Heart left ventricle (tissue), 16 donors: ENCODE measurements around the gene HECTD2. TPM values are rescaled to one million over a fixed set of nuclear protein-coding genes. Genes with fewer than 3 reads are reported as not detected.
A peak's percentile ranks its signal among the peaks of the same experiment; 100 is the strongest.

Source experiments
- ATAC-seq, 4 donors: fragments of 200-7000 bp; cut with Tn5 transposase; one replicate each; pipeline ENCODE4 v1.9.1; 2020 to 2022; ENCODE audit warnings: moderate library complexity in 4 of 4, mild to moderate bottlenecking in 3 of 4, moderate number of reproducible peaks in 1 of 4
- DNase-seq, 5 donors: peaks; one replicate each; pipeline ENCODE4 v3.0.0-alpha.2; 2020
- H3K27ac ChIP-seq, 12 donors: fragments of 200-600 bp; sonication (generic) in 4 of 12; one replicate each; pipeline versions ENCODE4 v1.5.0 to v1.8.0; 2016 to 2022; ENCODE audit warnings: mild to moderate bottlenecking in 2 of 12
- H3K27me3 ChIP-seq, 9 donors: fragments of 200-600 bp; sonication (generic) in 2 of 9; one replicate each; pipeline versions ENCODE4 v1.5.1 to v1.8.0; 2016 to 2022; ENCODE audit warnings: mild to moderate bottlenecking in 3 of 9
- H3K36me3 ChIP-seq, 9 donors: fragments of 200-600 bp; sonication (generic) in 2 of 9; one replicate each; pipeline versions ENCODE4 v1.5.0 to v1.8.0; 2018 to 2022; ENCODE audit warnings: mild to moderate bottlenecking in 2 of 9
- H3K4me1 ChIP-seq, 12 donors: fragments of 200-600 bp; sonication (generic) in 4 of 12; one replicate each; pipeline versions ENCODE4 v1.5.0 to v1.8.0; 2016 to 2022; ENCODE audit warnings: mild to moderate bottlenecking in 3 of 12
- H3K4me3 ChIP-seq, 12 donors: fragments of 200-600 bp; sonication (generic) in 4 of 12; one replicate each; pipeline versions ENCODE4 v1.5.0 to v1.8.0; 2017 to 2022; ENCODE audit warnings: mild to moderate bottlenecking in 9 of 12, moderate library complexity in 4 of 12
- H3K9me3 ChIP-seq, 12 donors: fragments of 200-600 bp; sonication (generic) in 4 of 12; one replicate each; pipeline versions ENCODE4 v1.5.0 to v1.8.0; 2016 to 2022; ENCODE audit warnings: mild to moderate bottlenecking in 1 of 12
- POLR2A ChIP-seq, 2 donors: fragments of 450-650 bp; IDR thresholded peaks; one replicate each; pipeline ENCODE4 v1.6.1; 2017; ENCODE audit warnings: antibody characterized with exemption in 2 of 2, mild to moderate bottlenecking in 2 of 2, moderate library complexity in 2 of 2
- WGBS, 4 donors: extraction: QIAGEN DNeasy Blood & Tissue Kit in 2 of 4; methylation state at CpG; one replicate each; pipeline versions ENCODE4 v1.1.5 to v1.1.7; 2013 to 2018; 5-methylcytosine and 5-hydroxymethylcytosine counted together
- intact Hi-C, 10 donors: fragments of 100-400 bp; cut with DNase I; formaldehyde crosslinking; loops; one replicate each; pipeline versions ENCODE4 v1.11.1 to v1.14.2; 2022
- polyA plus RNA-seq, 2 donors: library from polyadenylated mRNA; stranded (reverse); fragments of 200-250 nt; gene quantifications; one replicate each; pipeline ENCODE4 v1.2.3, GENCODE V29; 2013
- total RNA-seq, 9 donors: library from RNA; depleted of rRNA in 2 of 9; stranded (reverse); fragments of >200 nt in 2 of 9; fragmentation: NEBNext Ultra II Directional in 3 of 9; extraction: Animal tissue kit (Norgen Biotek cat#: 25700) in 3 of 9; gene quantifications; one replicate each; pipeline versions ENCODE4 v1.1.0 to v1.2.4, GENCODE V29; 2016 to 2023
- TF ChIP-seq, protein P1 (sequence below), 12 donors: fragments of 200-600 bp; sonication (generic) in 4 of 12; IDR thresholded peaks; one replicate each; pipeline versions ENCODE4 v1.5.0 to v1.8.0; 2018 to 2022; ENCODE audit warnings: antibody characterized with exemption in 12 of 12, mild to moderate bottlenecking in 5 of 12
- donor health status: ischemic (EF 13 %, LVEDD 7.1; RV severe dilation, severe dysfunction).
- donor health status: healthy with polysubstance abuse.
- donor health status: DM: no; HTN: yes; CAD: no.
- donor health status: DM: no; HTN: no; CAD: no.
- donor health status: ischemic (EF 25% LVEDD 6.9; RV normal size, moderate dysfunction).
- donor health status: ischemic (EF 25% LVEDD 5.7; RV mildly dilated, moderate dysfunction).
- donor health status: healthy.
- donor health status: DM: yes; HTN: yes; CAD: no.
- donor health status: ischemic (EF 35%, LVEDD 5.7; RV mildly dilated, moderate dysfunction).
- donor health status: nonischemic (EF 11% LVEDD 7.7; RV severe dilation, severe dysfunction).
- donor health status: DM: yes; HTN: yes; CAD: no.
- donor health status: PGD.
- donor health status: ischemic (EF 29% LVEDD 5.4; RV normal size, mild dysfunction).
- donor health status: nonischemic (EF 23%, LVEDD 6.1; RV moderate dilation, normal function).

HECTD2 gene
- total and polyA plus RNA-seq, 11 donors, result 2.3 to 9.3 (median 4.1) TPM

GRCh38 chr10:91513598-91514424 lies 103.7 kb downstream of the HECTD2 start:
- no peaks in the 10 kb centered on the region for H3K4me1 ChIP-seq
- H3K36me3 ChIP-seq, result peaks cover 0 to 21% (median 6%) of the 10 kb centered on the region in 9 donors
- peaks cover 0 to 14% (median 0%) of the 10 kb centered on the region in 12 donors for H3K9me3 ChIP-seq
- H3K27me3 ChIP-seq, result no peaks in the 10 kb centered on the region
- ATAC-seq (no peak), DNase-seq (no peak)
- TF ChIP-seq, protein P1, sequence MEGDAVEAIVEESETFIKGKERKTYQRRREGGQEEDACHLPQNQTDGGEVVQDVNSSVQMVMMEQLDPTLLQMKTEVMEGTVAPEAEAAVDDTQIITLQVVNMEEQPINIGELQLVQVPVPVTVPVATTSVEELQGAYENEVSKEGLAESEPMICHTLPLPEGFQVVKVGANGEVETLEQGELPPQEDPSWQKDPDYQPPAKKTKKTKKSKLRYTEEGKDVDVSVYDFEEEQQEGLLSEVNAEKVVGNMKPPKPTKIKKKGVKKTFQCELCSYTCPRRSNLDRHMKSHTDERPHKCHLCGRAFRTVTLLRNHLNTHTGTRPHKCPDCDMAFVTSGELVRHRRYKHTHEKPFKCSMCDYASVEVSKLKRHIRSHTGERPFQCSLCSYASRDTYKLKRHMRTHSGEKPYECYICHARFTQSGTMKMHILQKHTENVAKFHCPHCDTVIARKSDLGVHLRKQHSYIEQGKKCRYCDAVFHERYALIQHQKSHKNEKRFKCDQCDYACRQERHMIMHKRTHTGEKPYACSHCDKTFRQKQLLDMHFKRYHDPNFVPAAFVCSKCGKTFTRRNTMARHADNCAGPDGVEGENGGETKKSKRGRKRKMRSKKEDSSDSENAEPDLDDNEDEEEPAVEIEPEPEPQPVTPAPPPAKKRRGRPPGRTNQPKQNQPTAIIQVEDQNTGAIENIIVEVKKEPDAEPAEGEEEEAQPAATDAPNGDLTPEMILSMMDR (IDR thresholded peaks at IDR 0.05), result no peak
- no peak for TF ChIP-seq POLR2A (IDR thresholded peaks at IDR 0.05)
- no peak overlapping the region for H3K4me3 ChIP-seq
- intact Hi-C loops, result no loop called here
- 84 to 91% (median 87%) methylated on average over 2 of the region's 2 CpGs for WGBS, 4 donors
- no peak overlapping the region for H3K27ac ChIP-seq

GRCh38 chr10:91514787-91515186 lies 104.6 kb downstream of the HECTD2 start:
- intact Hi-C loops, result no loop called here
- DNase-seq (no peak), ATAC-seq (no peak)
- Histone ChIP-seq H3K4me3 (no peak overlapping the region), H3K36me3 (peaks cover 0 to 21% (median 6%) of the 10 kb centered on the region in 9 donors), H3K4me1 (no peaks in the 10 kb centered on the region), H3K27ac (no peak overlapping the region), H3K27me3 (no peaks in the 10 kb centered on the region), H3K9me3 (peaks cover 0 to 14% (median 0%) of the 10 kb centered on the region in 12 donors)
- TF ChIP-seq, protein P1 (IDR thresholded peaks at IDR 0.05), result no peak
- no peak for TF ChIP-seq POLR2A (IDR thresholded peaks at IDR 0.05)
- 89 to 97% (median 94%) methylated on average over 1 of the region's 1 CpG for WGBS, 4 donors

GRCh38 chr10:91517394-91517793 lies 107.2 kb downstream of the HECTD2 start:
- TF ChIP-seq, protein P1 (IDR thresholded peaks at IDR 0.05), result no peak
- no peak for TF ChIP-seq POLR2A (IDR thresholded peaks at IDR 0.05)
- intact Hi-C loops, result no loop called here

DNA sequence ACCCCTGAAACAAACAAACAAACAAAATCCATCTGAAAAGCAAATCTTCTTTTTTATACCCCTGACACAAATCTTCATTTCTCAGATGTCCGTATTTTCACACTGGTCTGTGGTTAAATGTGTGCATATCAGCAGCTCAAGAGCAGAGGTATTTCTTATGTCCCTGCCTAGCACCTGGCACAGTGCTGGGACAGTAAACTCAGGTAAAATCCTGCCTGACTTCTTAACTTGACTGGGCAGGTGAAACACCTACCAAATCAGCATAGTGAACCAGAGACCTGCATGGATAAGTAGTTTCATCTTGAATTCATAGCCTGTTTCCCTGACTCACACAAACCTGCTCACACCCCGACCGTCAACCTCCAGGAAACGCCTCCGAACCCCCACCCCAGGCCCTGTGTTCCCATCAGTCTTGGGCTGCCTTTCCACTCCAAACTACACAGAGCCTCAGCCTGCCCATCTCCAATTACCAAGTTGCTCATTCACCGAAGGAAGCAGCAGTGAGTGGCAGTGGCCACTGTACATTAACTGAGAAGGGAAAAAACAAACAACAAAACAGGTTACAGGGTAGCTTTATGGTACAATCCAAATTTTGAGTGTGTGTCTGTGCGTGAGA lies 109.9 kb downstream of the HECTD2 start:
- peak overlapping the region in 3 of 12 donors; percentile 15 to 29 (median 21) for H3K27ac ChIP-seq
- WGBS, 4 donors, result 80 to 93% (median 87%) methylated on average over 7 of the region's 7 CpGs
- no peak for ATAC-seq

More at GRCh38 chr10:91517394-91517793, 107.2 kb downstream of the HECTD2 start:
- no peak for DNase-seq
- no peak for ATAC-seq
- H3K4me3 ChIP-seq, result no peak overlapping the region
- peaks cover 0 to 14% (median 0%) of the 10 kb centered on the region in 12 donors for H3K9me3 ChIP-seq
- H3K27me3 ChIP-seq, result no peaks in the 10 kb centered on the region
- H3K27ac ChIP-seq, result no peak overlapping the region
- peaks cover 0 to 15% (median 5%) of the 10 kb centered on the region in 9 donors for H3K36me3 ChIP-seq
- H3K4me1 ChIP-seq, result peaks cover 0 to 22% (median 0%) of the 10 kb centered on the region in 12 donors

More for the DNA sequence above, 109.9 kb downstream of the HECTD2 start:
- intact Hi-C loops, result no loop called here
- DNase-seq, result no peak
- Histone ChIP-seq H3K9me3 (peaks cover 0 to 14% (median 0%) of the 10 kb centered on the region in 12 donors), H3K36me3 (no peaks in the 10 kb centered on the region), H3K4me1 (peaks cover 0 to 22% (median 0%) of the 10 kb centered on the region in 12 donors), H3K27me3 (no peaks in the 10 kb centered on the region), H3K4me3 (no peak overlapping the region)
- TF ChIP-seq POLR2A (IDR thresholded peaks at IDR 0.05), result no peak
- TF ChIP-seq, protein P1 (IDR thresholded peaks at IDR 0.05), result no peak
